H1 (cell line): ENCODE data around the gene LYPD6. TPM values are rescaled to one million over a fixed set of nuclear protein-coding genes. Genes with fewer than 3 reads are reported as not detected.

ENCODE experiments used
- polyA plus RNA-seq, 7 experiments: library from polyadenylated mRNA; depleted of rRNA in 3 of 7; stranded (reverse) in 5 of 7; unstranded in 2 of 7; fragments of >200 nt in 5 of 7; fragments of 200-250 nt in 2 of 7; gene quantifications; 1 replicate in 5 of 7; 2 replicates in 1 of 7; 4 replicates in 1 of 7; pipeline versions ENCODE4 v1.2.1 to v1.2.3, GENCODE V29; 2011 to 2013; ENCODE audit warnings: missing spikeins in 2 of 7, mixed read lengths in 2 of 7
- total RNA-seq: library from RNA; stranded (reverse); fragmentation: NEBNext Ultra II Directional; extraction: Animal tissue kit (Norgen Biotek cat#: 25700); gene quantifications from 2 replicates; pipeline ENCODE4 v1.2.1, GENCODE V29; 2021
- TF ChIP-seq, protein P1 (sequence below): IDR thresholded peaks from 2 replicates; pipeline ENCODE4 v1.6.1; 2012; ENCODE audit warnings: inconsistent platforms

The LYPD6 gene
- total and polyA plus RNA-seq, 2 of the 8 experiments (the other 6 are each of a cell fraction or from before 2014, with no cell fraction given) = 5.6 to 8.9 TPM

DNA sequence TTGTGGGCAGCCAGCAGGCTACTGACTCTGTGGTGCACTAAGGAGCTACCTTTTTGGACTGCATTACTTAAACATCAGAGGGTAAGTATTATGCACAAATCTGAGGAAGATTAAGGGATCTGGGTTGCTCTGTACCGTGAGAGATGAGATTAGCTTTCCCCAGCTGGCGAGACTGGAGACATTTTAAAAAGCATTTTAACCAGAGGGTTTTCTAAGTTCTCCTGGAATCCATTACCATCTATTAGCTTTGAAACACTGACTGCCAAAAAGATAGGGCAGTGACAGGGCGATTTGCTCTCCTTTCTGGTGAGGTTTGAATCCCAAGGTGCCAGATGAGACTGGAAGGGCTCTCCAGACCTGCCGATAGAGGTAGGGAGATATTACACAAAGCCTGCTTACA, 63.2 kb downstream of the LYPD6 start (continued):
- TF ChIP-seq, protein P1, sequence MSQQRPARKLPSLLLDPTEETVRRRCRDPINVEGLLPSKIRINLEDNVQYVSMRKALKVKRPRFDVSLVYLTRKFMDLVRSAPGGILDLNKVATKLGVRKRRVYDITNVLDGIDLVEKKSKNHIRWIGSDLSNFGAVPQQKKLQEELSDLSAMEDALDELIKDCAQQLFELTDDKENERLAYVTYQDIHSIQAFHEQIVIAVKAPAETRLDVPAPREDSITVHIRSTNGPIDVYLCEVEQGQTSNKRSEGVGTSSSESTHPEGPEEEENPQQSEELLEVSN = no peak
